K562 (cell line): ENCODE measurements around the gene NPY5R. TPM values are rescaled to one million over a fixed set of nuclear protein-coding genes. Genes with fewer than 3 reads are reported as not detected.

Experiments
- HBP1 ChIP-seq: fragments of 450-650 bp; formaldehyde crosslinking; IDR thresholded peaks from 2 replicates; pipeline ENCODE4 v1.4.0; 2022; ENCODE audit warnings: missing genetic modification characterization
- KHSRP ChIP-seq: fragments of 450-650 bp; IDR thresholded peaks from 2 replicates; pipeline ENCODE4 v1.6.1; 2017
- MAFF ChIP-seq: IDR thresholded peaks from 2 replicates; pipeline ENCODE4 v1.6.1; 2012; ENCODE audit warnings: low read length, improper control_type of control experiment
- MGA ChIP-seq: fragments of 450-650 bp; IDR thresholded peaks from 2 replicates; pipeline ENCODE4 v1.6.1; 2016; ENCODE audit warnings: mild to moderate bottlenecking, moderate library complexity
- PHF21A ChIP-seq: fragments of 450-650 bp; IDR thresholded peaks from 2 replicates; pipeline ENCODE4 v1.6.1; 2017; ENCODE audit warnings: low read depth, borderline replicate concordance
- PRPF4 ChIP-seq: fragments of 200-400 bp; formaldehyde crosslinking; IDR thresholded peaks from one replicate; pipeline ENCODE4 v1.6.1; 2017; ENCODE audit warnings: low read length, low read depth, mild to moderate bottlenecking; ENCODE audit not compliant: insufficient read depth, poor library complexity, severe bottlenecking
- SREBF1 ChIP-seq: fragments of 150-350 bp; IDR thresholded peaks from 2 replicates; pipeline ENCODE4 v1.6.1; 2014; ENCODE audit warnings: antibody characterized with exemption, low read depth, low read length, borderline replicate concordance
- ZNF384 ChIP-seq: IDR thresholded peaks from 2 replicates; pipeline ENCODE4 v1.6.1; 2012; ENCODE audit warnings: low read depth, low read length, improper control_type of control experiment
- polyA plus RNA-seq, 8 experiments: library from polyadenylated mRNA; depleted of rRNA in 4 of 8; stranded (reverse) in 5 of 8; unstranded in 3 of 8; fragments of >200 nt; fragmentation: Nextera tagmentation in 2 of 8; fragmentation: Illumina TruSeq in 1 of 8; extraction: Ambion mirVana in 2 of 8; extraction: Trizol in 1 of 8; gene quantifications; 2 replicates each; pipeline versions ENCODE4 v1.2.1 to v1.2.3, GENCODE V29; 2011 to 2014; ENCODE audit warnings: inconsistent platforms in 1 of 8, missing spikeins in 1 of 8
- total RNA-seq, 7 experiments: library from RNA; depleted of rRNA in 6 of 7; stranded (reverse); fragments of >200 nt in 6 of 7; fragmentation: Illumina TruSeq in 2 of 7; extraction: Trizol in 2 of 7; gene quantifications; 2 replicates each; pipeline versions ENCODE4 v1.2.1 to v1.2.3, GENCODE V29; 2011 to 2021; ENCODE audit warnings: low replicate concordance in 1 of 7

Gene NPY5R
- total and polyA plus RNA-seq, 9 of the 15 experiments (the other 6 are each of a cell fraction or from before 2014, with no cell fraction given): not detected

GRCh38 chr4:163356104-163356503, 12.4 kb downstream of the NPY5R start (continued):
- TF ChIP-seq MGA (no peak), SREBF1 (no peak), MAFF (no peak), PHF21A (no peak), KHSRP (no peak), ZNF384 (no peak), PRPF4 (no peak), HBP1 (no peak)
